ENCODE data around the gene SEC16A.
"Not testable (repeated sequence)": the region's sequence is repeated elsewhere in the genome, so short reads cannot be mapped to it uniquely, and the experiment has no call there.

Gene SEC16A

DNA sequence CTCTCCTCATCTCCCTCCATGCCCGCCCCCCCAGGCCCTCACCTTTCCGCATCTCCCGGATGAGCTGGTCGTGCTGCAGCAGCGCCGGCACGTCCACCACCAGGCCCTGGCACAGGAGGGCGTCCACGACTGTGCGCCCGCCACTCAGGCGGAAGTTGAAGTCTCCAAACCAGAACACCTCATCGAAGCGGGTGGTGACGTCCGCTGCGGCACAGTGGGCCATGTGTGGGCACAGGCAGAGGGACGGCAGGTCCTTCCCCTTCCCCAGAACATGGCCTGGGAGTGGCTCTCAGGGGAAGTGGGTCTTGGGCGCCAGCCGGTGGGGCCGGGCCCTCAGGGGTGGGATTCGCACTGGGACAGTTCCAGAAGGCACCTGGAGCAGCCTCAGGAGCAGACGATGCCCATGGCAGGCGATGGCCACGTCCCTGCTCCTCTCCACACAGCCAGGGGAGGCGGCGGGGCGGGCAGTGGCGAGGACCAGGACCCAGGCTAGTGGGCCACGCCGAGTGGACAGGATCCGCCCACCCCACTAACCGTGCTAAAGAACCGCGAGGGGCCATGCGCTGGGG, 51.0 kb downstream of the SEC16A start:
- FAIRE-seq: no peak
- TF ChIP-seq POU2F2 (IDR thresholded peaks at IDR 0.05; ENCODE audit: low read depth, low read length) (no peak), PAX5 (IDR thresholded peaks at IDR 0.05; ENCODE audit: insufficient read depth, low read length, severe bottlenecking) (no peak), TAF1 (IDR thresholded peaks at IDR 0.05; ENCODE audit: low read depth, low read length) (no peak), POLR2AphosphoS5 (IDR thresholded peaks at IDR 0.05; ENCODE audit: low read depth, low read length) (no peak), SPI1 (IDR thresholded peaks at IDR 0.05; ENCODE audit: low read depth, low read length) (no peak), POLR2A (IDR thresholded peaks at IDR 0.05; ENCODE audit: low read depth, low read length) (no peak)
- no peak for DNase-seq (ENCODE audit: insufficient read length, low spot score)

DNA sequence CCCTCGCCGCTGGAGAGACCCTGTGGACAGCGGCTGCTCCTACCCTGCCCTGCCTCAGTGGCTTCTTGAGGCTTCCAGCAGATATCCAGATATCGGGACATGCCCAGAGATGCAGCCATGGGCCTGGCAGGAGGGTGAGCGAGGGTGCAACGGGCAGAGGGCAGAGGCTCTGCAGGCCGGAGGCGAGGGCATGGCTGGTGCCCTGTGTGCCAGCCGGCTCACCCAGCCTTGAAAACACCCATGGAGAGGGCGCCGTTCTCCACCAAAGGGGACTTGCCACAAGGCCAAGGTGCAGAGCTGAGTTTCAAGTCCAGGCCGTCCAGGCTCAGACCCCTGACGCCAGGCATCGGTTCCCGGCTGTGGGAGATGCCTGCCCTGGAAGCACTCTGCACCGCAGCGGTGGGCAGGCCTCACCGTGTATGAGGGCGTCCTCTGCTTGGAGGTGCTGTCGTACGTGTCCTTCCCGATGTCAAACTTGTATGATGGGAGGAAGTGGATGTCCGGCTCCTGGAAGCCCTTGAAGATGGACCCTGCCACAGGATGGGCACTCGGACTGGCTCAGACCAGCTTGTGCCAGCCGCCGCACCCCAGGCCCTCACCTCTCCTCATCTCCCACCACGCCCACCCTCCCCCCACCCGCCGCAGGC, 52.1 kb downstream of the SEC16A start:
- FAIRE-seq: no peak
- TF ChIP-seq PAX5 (IDR thresholded peaks at IDR 0.05; ENCODE audit: insufficient read depth, low read length, severe bottlenecking): no peak
- no peak for TF ChIP-seq SPI1 (IDR thresholded peaks at IDR 0.05; ENCODE audit: low read depth, low read length)
- TF ChIP-seq POLR2A (IDR thresholded peaks at IDR 0.05; ENCODE audit: low read depth, low read length): no peak
- TF ChIP-seq POLR2AphosphoS5 (IDR thresholded peaks at IDR 0.05; ENCODE audit: low read depth, low read length): no peak
- no peak for TF ChIP-seq POU2F2 (IDR thresholded peaks at IDR 0.05; ENCODE audit: low read depth, low read length)
- no peak for TF ChIP-seq TAF1 (IDR thresholded peaks at IDR 0.05; ENCODE audit: low read depth, low read length)
- DNase-seq (ENCODE audit: insufficient read length, low spot score): no peak

DNA sequence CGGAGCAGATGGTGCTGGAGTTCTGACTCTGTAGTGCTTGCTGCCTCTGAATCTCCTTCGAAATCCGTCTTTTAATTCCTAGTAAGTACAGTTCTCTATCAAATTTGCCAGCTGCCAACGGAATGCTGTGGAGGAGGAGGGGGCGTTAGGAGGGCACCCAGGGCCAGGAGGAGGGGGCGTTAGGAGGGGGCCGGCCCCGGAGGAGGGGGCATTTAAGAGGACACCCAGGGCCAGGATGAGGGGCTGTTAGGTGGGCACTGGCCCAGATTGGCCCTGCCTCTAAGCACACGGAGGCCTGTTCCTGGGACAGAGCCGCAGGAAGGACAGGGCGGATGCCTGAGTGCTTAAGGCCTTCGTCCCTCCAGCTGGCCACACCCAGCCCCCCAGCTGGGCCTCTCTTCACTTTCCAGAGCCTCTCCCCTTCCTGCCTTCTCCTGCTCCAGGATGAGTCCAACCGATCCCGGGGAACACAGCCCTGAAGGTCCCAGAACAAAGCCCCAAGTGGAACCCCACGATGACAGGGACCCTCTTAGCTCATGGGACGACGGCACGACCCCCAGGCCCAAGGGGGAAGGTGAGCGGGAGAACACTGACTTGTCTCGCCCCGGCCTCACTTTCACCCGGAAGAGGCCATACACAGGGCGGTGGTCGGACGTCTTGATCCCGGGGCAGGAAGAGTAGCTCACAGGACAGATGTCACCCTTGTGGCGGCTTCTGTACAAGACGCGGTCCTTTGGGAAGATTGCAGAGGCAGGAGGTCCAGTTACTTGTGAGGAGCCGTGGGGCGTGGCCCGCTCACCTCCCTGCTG, 53.0 kb downstream of the SEC16A start:
- DNase-seq (ENCODE audit: insufficient read length, low spot score): no peak
- TF ChIP-seq POLR2A (IDR thresholded peaks at IDR 0.05; ENCODE audit: low read depth, low read length) (no peak), POU2F2 (IDR thresholded peaks at IDR 0.05; ENCODE audit: low read depth, low read length) (no peak), SPI1 (IDR thresholded peaks at IDR 0.05; ENCODE audit: low read depth, low read length) (no peak), PAX5 (IDR thresholded peaks at IDR 0.05; ENCODE audit: insufficient read depth, low read length, severe bottlenecking) (no peak)
- no peak for FAIRE-seq

DNA sequence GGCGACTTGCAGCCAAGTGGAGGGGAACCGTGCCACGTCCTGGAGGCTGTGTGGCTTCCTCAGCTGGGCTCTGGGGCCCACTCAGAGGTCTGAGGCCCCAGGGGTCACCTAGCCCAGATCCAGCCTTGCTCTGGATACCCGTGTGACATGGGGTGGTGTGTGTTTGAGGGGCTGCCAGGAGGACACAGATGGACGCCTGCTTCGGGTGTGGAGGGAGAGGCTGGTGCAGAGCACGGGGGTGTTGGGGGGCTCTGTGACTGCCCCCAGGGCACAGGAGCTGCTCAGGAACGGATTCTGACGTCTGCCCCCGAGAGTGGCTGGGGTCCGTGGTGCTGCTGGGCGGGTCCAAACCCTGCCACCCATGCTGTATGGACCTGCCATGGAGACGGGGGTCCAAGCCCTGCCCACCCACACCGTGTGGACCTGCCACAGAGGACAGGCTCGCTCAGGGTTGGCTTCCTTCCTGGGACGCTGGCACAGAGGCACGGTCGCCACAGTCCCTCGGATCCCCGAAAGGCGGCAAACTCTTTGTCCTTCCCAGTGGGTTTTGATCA, 53.7 kb downstream of the SEC16A start:
- DNase-seq (ENCODE audit: insufficient read length, low spot score): no peak
- TF ChIP-seq POLR2A (IDR thresholded peaks at IDR 0.05; ENCODE audit: low read depth, low read length) (0 out of 2 replicates have a peak, but pooled peaks have one; percentile 37), POLR2AphosphoS5 (IDR thresholded peaks at IDR 0.05; ENCODE audit: low read depth, low read length) (no peak)
- FAIRE-seq: no peak

DNA sequence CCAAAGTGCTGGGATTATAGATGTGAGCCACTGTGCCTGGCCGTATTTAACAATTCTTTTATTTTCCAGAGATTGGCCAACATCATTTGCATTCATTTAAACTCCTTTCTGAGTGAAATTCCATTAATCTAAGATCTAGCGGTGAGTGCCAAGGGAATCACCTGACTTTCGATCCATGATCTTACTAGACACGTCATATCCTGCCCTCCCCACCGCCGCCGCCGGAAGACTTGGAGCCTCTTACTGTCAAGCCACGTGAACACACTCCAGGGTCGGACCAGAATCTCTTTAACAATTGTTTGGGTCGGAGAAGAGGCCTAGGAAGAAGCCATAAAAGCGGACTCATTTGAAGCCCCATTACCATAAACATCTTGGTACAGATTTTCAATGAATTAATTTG, 56.1 kb downstream of the SEC16A start:
- no peak for FAIRE-seq
- DNase-seq (ENCODE audit: insufficient read length, low spot score): no peak
- TF ChIP-seq POLR2AphosphoS5 (IDR thresholded peaks at IDR 0.05; ENCODE audit: low read depth, low read length): no peak

DNA sequence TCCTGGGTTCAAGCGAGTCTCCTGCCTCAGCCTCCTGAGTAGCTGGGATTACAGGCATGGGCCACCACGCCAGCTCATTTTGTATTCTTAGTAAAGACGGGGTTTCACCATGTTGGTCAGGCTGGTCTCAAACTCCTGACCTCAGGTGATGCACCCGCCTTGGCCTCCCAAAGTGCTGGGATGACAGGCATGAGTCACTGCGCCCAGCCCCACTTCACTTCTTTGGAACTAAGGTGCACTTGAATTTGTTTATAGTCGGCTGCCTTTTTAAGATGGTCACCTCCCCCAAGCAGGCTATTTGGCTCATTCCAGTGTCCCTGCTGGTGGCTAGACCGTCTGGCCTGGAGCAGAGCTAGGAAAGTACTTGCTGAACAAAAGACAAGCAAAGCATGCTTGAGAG, 57.5 kb downstream of the SEC16A start:
- not testable (repeated sequence) for DNase-seq (ENCODE audit: insufficient read length, low spot score); FAIRE-seq

DNA sequence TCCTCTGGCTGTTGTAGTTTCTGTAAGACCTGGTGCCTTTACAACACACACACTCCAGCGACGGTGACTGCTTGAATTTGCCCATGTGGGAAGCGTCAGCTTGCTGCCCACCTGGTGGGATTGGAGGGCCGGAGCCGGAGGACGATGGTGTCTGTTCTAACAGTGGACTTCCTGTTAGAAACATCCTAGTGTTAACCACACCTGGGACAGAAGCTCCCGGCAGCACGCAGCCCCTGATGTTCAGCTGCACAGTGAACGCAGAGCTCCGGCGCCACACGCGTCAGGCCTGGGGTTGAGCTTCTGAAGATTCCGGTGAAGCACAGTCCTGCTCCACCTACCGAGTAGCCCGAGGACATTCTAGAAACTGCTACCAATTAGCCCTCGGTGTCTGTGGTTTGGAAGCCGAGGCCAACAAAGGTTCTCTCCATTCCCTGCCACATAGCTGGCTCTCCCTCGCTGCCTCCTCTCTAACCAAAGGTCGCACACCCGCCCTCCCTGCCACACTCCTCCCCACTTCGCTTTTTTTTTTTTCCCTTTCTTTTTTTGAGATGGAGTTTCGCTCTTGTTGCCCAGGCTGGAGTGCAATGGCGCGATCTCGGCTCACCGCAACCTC, 58.0 kb downstream of the SEC16A start:
- no peak for FAIRE-seq
- TF ChIP-seq POU2F2 (IDR thresholded peaks at IDR 0.05; ENCODE audit: low read depth, low read length) (no peak), POLR2A (IDR thresholded peaks at IDR 0.05; ENCODE audit: low read depth, low read length) (0 out of 2 replicates have a peak, but pooled peaks have one; percentile 25)
- no peak for DNase-seq (ENCODE audit: insufficient read length, low spot score)

DNA sequence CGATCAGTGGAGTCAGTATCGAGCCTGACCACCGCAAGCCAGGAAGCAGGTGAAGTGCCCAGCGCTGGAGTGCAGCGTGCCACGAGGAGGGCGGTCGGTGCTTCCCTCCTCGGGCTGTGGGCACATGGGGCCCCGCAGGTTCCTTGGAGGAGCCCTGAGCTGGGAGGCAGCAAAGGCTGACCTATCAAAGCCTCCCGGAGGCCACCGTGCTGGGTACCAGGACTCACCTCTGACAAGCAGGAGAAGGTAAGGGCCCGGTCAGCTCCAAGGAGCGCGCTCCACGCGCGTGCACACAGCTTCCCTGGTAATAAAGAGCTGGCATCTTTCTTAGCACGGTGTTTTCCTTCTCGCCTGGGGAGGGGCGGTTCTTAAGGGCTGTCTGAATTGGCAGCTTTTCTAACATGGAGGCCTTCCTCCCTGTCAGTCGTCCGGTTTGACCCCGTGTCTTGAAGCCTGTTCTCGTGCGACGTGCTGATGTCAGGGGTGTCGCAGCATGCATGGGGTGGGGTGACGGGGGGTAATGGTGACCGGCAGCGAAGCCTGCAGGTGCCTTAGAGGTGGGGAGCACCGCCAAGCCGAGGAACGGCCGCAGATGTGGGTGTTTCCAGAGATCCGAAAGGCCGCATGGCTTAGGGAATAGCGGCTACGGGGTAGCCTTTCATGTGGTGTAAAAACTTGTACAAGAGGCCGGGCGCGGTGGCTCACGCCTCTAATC, 59.3 kb downstream of the SEC16A start:
- no peak for TF ChIP-seq POLR2A (IDR thresholded peaks at IDR 0.05; ENCODE audit: low read depth, low read length)
- TF ChIP-seq SPI1 (IDR thresholded peaks at IDR 0.05; ENCODE audit: low read depth, low read length): no peak
- TF ChIP-seq POLR2AphosphoS5 (IDR thresholded peaks at IDR 0.05; ENCODE audit: low read depth, low read length): no peak
- no peak for TF ChIP-seq PAX5 (IDR thresholded peaks at IDR 0.05; ENCODE audit: insufficient read depth, low read length, severe bottlenecking)
- TF ChIP-seq POU2F2 (IDR thresholded peaks at IDR 0.05; ENCODE audit: low read depth, low read length): no peak
- no peak for TF ChIP-seq TAF1 (IDR thresholded peaks at IDR 0.05; ENCODE audit: low read depth, low read length)
- DNase-seq (ENCODE audit: insufficient read length, low spot score) (no peak), FAIRE-seq (no peak)

DNA sequence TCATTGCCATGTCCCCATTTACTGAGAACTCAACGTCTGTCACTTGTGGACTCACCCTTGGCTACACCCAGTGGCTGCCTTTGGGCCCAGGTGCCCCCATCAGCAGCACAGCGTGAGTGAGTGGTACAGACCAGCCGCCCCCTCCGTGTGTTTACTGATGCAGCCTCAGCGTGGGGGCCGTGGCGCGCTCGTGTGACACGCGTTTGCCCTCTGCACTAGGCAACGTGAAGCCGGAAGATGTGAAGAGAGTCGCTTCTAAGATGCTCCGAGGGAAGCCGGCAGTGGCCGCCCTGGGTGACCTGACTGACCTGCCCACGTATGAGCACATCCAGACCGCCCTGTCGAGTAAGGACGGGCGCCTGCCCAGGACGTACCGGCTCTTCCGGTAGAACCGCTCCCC, 60.0 kb downstream of the SEC16A start:
- no peak for DNase-seq (ENCODE audit: insufficient read length, low spot score)
- no peak for FAIRE-seq
- TF ChIP-seq PAX5 (IDR thresholded peaks at IDR 0.05; ENCODE audit: insufficient read depth, low read length, severe bottlenecking) (no peak), POLR2A (IDR thresholded peaks at IDR 0.05; ENCODE audit: low read depth, low read length) (no peak), TAF1 (IDR thresholded peaks at IDR 0.05; ENCODE audit: low read depth, low read length) (no peak), POLR2AphosphoS5 (IDR thresholded peaks at IDR 0.05; ENCODE audit: low read depth, low read length) (no peak), SPI1 (IDR thresholded peaks at IDR 0.05; ENCODE audit: low read depth, low read length) (no peak), POU2F2 (IDR thresholded peaks at IDR 0.05; ENCODE audit: low read depth, low read length) (no peak)
